Cardiac fibroblast (primary cell): Measurements from ENCODE around the gene PPTC7.
A peak's percentile ranks its signal among the peaks of the same experiment; 100 is the strongest.
"Not testable (repeated sequence)": the region's sequence is repeated elsewhere in the genome, so short reads cannot be mapped to it uniquely, and the experiment has no call there.

Experiments used
- DNase-seq, 2 donors: peaks; one replicate each; pipeline versions ENCODE4 v3.0.0 to v3.0.0-alpha.2; 2010; ENCODE audit warnings: low read depth in 2 of 2
- H3K4me3 ChIP-seq, 2 donors: replicated peaks in 1 of 2; 1 replicate in 1 of 2; 2 replicates in 1 of 2; pipeline ENCODE4 v1.5.1; 2011; ENCODE audit warnings: low read depth in 2 of 2, low read length in 2 of 2, mild to moderate bottlenecking in 2 of 2, moderate library complexity in 1 of 2
- CTCF ChIP-seq: IDR thresholded peaks from one replicate; pipeline ENCODE4 v1.5.1; 2011; ENCODE audit warnings: low read depth, mild to moderate bottlenecking, low read length, inconsistent platforms

The PPTC7 gene

GRCh38 chr12:110597885-110598284 lies 14.8 kb upstream of the PPTC7 start:
- DNase-seq, result no peak
- no peak for TF ChIP-seq CTCF
- no peak overlapping the region for H3K4me3 ChIP-seq

- not testable (repeated sequence) for H3K4me3 ChIP-seq, DNase-seq
These were observed 9.8 kb upstream of the PPTC7 start for GRCh38 chr12:110592919-110593318.

DNA sequence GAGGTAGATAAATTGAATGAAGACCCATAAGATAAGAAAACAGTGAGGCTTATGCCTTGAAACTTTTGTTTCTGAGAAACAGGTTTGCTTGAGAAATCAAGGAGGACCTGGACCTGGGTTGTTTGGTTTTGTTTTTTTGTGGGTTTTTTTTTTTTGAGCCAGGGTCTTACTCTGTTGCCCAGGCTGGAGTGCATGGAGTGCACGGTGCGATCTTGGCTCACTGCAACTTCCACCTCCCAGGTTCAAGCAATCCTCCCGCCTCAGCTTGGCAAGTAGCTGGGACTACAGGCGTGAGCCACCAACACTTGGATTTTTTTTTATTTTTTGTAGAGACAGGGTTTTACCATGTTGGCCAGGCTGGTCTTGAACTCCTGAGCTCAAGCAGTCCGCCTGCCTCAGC lies 9.0 kb upstream of the PPTC7 start:
- no peak for DNase-seq
- no peak for TF ChIP-seq CTCF
- H3K4me3 ChIP-seq, result no peak overlapping the region

- TF ChIP-seq CTCF, result no peak
- DNase-seq, result no peak
- H3K4me3 ChIP-seq, result no peak overlapping the region
These were observed 8.4 kb upstream of the PPTC7 start for GRCh38 chr12:110591451-110592051.

GRCh38 chr12:110590806-110591326 lies 7.7 kb upstream of the PPTC7 start:
- TF ChIP-seq CTCF, result no peak
- no peak overlapping the region for H3K4me3 ChIP-seq
- DNase-seq, result peak; percentile 45 to 56

GRCh38 chr12:110590059-110590458 lies 6.9 kb upstream of the PPTC7 start:
- no peak for TF ChIP-seq CTCF
- DNase-seq, result no peak
- no peak overlapping the region for H3K4me3 ChIP-seq

GRCh38 chr12:110587102-110587501 lies 4.0 kb upstream of the PPTC7 start:
- DNase-seq, H3K4me3 ChIP-seq: not testable (repeated sequence)

GRCh38 chr12:110585231-110585799 lies 2.2 kb upstream of the PPTC7 start:
- no peak overlapping the region for H3K4me3 ChIP-seq
- TF ChIP-seq CTCF, result no peak

More at GRCh38 chr12:110585231-110585799, 2.2 kb upstream of the PPTC7 start:
- peak in 1 of 2 donors; percentile 59 for DNase-seq
